NCI-H2227 (cell line): ENCODE results near the gene SEPTIN1.
"Not testable (repeated sequence)": the region's sequence is repeated elsewhere in the genome, so short reads cannot be mapped to it uniquely, and the experiment has no call there.

Experiments used
- DNase-seq: peaks from one replicate; lab custom pipeline; 2025; ENCODE audit not compliant: unreplicated experiment; lab: John Stamatoyannopoulos, UW

Gene SEPTIN1

DNA sequence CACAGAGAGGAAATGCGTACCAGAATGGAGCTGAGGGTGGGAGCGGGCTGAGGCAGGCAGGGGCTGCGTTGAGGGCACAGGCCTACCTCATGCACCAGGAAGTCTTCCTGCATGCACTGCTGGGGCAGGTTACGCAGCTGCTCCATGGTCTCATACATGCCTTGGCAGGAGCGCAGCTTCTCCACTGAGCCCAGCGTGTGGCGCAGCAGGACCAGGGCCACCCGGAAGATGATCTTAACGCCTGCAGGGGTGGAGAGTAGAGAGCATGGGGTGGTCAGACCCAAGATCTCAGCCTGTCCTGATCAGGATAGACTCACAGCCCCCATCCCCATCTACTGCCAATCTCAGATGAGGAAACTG lies 23.8 kb downstream of the SEPTIN1 start:
- DNase-seq: no peak

DNA sequence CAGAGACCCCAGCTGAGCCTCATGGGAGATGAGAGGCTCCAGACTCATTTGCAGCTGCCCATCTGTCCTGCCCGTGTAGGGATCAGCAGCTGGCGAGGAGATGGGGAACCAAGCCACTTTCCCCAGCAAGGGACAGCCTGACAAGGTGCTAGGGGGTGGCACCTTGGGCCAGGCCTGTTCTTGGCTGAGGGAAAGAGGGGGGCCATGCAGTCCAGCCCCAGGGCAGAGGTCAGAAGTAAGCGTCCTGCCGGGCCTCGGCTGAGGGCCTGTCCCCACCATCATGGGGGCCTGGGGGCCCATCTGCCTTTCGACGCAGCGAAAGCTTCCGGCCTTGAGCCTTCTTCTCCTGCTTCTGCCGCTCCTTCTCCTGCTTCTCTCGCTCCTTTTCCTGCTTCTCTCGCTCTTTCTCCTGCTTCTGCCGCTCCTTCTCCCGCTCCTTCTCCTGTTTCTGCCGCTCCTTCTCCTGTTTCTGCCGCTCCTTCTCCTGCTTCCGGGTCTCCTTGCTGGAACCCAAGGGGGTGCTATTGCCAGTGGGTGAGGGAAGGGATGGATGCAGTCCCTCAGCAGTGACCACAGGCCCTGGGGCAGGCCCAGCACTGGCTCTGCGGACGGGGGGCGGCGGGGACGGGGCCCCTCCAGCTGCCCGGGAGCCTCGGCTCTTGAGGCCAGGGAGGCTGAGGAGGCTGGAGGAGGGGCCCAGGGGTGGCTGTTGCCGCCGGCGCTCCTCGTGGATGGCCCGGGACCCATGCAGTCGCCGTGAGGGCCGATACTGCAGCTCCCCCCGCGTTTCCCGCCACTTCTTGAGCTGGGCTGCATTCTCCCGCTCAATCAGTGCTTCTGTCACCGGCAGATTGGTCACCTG lies 24.4 kb downstream of the SEPTIN1 start:
- no peak for DNase-seq

DNA sequence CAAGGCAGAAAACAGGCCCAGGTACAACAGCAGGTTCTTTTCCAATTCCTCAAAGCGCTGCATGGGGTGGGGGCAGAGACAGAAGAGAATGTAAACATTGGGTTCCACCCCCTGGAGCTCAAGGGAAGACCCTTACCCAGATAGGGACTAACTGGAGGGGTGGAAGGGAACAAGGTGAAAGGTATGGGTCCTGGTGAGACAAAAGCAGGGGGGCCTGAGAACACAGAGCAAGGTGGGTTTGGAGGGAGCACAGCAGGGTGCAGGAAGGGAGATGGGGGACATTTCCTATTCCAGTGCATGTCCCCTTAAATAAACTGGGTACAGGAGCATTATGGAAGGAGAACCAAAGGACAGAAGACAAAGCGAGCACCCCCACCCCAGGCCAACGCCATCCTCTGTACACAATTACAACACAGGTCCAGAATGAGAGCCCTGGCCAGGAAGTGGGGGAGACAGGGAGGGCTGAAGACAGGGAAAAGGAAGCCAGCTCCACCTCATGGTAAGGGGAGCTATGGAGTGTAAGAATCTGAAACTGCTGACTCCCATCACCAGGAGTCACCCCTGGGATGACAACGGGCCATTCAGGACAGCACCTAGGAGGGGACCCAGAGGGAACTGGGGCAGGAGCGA lies 25.2 kb downstream of the SEPTIN1 start:
- no peak for DNase-seq

DNA sequence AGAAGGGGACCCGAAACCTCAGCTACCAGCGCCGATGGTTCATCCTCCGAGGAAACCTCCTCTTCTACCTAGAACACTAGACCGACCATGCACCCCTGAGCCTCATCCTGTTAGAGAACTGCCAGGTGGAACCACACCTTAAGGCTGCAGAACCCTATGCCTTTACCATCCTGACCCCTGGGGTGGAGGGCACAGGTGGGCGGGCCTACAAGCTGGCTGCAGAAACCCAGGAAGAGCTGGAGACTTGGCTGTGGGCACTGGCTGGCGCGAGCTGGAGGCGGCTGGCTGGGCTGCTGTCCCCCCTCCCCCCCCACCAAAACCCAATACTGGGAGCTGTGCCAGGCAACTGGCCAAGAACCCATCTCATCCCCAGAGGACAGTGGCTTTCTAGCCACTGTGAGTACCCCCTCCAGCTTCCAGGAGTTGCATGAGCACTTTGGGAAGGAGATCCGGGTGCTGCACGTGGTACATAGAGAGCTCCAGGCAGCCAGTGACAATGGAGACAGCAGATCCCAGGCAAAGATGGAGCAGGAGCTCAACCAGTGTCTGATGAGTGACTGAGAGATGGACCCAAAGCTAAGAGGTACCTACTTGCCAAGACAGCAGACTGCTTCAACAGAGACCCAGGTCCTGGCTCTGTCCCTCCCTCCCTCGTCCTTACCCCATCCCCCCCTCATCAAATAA lies 25.8 kb downstream of the SEPTIN1 start:
- DNase-seq: no peak

DNA sequence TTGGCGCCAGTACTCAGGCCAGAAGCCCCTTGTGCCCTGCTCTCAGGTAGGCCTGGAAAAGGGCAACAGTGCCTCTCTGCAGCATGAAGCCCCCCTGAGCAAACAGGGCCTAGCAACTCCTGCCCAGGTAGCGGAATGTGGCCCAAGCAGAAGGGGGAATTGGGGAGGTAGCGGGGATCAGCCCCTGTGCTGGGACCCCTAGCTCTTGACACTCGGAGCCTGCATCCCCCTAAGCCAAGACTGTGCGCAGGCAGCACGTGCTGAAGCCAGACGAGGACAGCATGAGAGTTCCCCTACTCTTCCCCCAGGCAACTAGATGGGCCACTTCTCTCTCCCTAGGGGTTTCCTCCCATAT lies 26.4 kb downstream of the SEPTIN1 start:
- DNase-seq: no peak

DNA sequence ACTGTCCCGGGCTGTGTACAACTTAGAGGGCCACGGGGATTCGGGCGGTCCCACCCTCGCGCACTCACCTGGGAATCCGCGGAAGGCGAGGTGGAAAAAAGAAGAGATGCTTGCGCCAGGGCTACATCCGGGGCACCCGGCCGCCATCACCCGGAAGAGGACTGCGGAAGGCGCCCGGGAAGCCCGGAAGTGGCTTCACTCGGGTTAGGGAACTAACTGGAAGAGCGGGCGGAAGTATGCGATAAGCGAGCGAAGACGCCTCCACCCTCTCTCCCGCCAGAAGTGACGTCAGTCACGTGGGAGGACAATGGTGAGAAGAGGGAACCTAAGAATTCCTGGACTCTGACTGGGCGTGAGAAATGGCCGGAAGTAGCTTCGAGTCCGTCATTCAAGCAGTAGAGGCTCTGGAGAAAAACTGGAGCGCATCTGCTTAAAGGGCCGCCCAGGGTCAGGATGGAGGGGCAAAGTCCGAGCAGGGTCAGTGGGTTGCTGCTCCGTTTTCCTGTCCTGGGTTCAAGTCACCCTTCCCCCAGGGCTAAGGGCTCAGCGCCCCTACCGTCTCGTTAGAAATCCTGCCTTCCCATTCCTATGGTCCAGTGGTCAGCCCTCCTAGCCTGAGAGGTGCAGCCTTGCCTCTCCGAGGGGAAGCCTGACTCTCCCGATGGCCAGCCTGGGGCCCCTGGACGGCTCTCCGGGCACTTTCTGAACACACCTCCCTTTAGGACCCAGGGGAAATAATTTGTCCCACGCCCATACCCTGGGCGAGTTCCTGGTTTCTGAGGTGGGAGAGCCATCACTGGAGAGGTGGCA lies 27.0 kb downstream of the SEPTIN1 start, which contains the start of gene CD2BP2:
Gene CD2BP2, minus strand, starts transcription at position 165 of the 810 bp plus-strand sequence. CDS start 627 bp downstream, outside the sequence.
- peak; percentile 99 for DNase-seq

DNA sequence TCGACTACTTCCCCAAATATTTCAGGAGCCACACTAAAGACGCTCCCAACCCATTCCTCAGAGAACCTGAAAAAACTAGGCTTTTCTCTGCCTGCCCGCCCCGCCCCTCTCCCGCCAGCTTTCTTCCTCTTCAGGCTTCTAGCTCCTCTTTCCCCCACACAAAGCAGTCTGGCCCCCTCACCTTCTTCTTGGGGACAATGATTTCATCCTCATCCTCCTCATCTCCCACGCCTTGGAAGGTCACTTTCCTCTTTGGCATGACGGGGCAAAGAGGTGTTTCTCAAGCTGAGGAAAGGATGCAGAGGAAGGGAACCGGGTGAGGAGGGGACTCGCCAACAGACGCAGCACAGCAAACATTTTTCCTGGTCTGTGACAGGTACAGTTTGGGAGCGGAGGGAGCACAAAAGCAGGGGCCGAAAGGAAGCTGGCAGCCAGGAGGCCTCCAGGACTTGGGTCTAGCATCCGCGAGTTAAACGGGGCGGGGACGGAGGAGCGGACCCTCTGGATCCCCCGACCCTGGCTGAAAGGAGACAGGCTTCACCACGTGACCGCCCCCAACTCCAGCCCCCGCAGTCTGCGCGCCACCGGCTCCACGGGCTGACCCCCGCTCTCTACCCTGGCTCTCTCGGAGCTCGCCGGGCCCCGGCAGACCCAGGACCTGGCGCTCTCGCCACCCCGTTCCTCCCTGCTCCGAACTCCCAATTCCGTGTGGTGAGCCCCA lies 27.8 kb downstream of the SEPTIN1 start:
- no peak for DNase-seq

DNA sequence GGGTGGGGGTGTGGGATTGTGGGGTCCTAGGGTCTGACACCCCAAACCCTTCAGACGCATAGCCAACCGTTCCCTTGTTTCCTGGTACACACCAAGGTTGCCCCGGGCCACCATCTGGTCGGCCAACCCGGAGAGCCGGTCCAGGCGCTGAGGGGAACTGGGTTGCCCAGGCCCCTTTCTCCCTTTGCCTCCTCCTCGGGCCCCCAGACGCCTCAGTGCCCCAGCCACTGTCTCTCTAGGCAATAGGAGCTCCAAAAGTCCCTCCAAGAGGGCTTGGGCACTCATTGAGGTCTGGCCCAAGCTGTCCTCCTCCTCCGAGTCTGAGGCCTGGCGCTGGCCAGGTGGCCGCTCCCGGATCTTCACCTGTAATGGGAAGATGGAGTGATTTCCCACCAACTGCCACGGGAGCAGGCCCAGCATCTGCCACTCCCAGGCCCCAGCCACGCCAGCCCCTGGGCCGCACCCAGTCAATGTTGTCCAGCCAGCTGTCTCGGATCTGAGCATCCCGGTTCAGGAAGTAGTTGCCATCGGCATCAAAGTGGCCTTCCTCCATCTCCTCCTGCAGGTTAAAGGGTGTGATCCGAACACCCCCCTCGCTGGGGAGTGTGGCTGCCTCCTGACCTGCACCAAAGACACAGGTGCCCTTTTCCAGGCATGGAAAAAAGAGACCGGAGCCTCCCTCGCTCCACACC lies 28.8 kb downstream of the SEPTIN1 start:
- DNase-seq: no peak

DNA sequence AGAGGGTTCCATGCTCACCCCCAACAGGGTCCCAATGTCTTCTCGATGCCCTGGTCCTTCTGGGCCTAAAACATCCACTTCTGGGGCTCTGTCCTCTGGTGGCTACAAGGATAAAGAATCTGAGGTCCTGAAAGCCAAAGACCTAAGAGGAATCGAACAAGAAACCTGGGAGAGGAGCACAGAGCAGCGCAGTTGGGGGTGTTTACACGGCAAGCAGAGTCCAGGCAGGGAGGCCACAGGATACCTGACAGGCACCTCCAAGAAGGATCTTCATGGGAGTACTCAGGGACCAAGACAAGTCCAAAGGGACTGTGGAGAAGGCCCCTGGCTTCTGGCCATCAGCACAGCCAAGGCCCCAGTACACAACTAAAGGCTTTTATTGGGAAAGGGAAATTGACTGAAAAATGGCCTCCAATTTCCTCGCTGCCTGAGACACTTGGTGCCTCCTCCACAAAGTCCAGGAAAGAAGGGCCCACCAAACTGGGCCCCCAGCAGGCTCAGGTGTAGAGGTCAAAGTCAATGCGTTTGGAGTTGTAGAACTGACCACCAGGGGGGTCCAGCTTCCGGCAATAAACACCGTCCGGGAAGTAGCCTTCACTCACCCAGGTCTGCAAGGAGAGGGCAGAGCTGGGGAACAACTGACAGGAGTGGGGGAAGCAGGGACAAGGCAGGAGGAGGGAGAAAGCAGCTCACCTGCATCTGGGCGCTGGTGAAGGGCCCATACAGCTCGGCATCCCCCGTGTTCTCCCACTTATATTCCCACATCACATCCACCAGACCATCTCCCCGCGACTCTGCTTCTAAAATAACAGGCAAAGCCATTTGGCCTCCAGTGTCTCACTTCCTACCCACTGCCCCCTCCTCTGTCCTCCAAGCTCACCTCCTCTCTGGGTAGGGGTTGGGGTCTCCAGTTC lies 29.6 kb downstream of the SEPTIN1 start:
- no peak for DNase-seq

DNA sequence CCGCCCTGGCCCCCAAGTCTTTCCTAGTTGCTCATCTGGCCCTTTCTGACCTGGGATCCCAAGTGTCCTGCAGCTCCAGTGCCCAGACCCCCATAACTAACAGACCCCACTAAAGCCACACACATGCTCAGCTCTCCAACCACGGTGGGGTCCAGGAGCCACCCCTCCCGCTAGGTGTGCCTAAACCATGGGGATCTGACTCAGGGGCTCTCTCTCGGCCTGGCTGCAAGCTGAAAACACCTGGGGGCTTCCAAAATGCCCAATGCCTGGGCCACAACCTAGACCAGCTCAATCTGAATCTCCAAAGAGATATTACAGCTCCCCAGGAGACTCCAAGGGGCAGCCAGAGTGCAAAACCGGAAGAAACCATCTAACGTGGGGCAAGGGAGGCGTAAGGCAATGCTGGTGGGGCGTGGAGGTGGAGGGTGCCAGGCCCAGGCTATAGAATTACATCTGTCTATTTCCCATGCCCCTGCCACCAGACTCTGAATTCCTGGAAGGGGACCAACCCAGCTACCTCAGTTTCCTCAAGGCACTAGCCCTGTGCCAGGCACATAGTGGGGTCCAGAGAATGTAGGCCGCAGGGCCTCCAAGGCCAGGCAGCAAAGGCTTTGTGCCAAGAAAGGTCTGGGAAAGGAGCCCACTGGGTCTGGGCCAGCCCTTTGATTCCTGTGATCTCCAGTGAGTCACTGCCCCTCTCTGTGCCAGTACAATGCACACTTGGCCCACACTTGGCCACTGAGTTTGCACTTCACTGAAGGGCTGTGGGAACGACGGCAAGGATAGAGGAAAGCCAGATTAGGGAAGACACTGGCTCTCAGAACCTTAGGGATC lies 30.6 kb downstream of the SEPTIN1 start:
- DNase-seq: no peak

DNA sequence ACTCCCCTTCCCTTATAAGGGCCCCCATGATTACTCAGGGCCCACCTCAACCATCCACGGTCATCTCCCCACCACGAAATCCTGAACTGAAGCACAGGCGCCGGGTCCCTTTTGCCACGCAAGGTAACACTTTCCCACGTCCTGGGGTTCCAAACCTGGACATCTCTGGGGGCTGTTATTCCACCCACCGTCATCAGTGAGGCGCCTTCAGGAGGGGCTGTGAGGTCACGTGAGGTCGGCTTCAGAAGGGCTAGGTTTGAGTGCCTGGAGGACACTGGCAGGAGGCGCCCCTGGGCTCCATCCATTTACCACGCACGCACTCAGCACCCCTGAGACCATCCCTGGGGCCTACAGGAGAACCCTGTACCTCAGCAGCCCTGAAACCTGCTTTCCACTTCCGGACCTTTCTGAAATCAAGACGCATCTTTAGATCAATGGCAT lies 31.3 kb downstream of the SEPTIN1 start:
- DNase-seq: no peak

DNA sequence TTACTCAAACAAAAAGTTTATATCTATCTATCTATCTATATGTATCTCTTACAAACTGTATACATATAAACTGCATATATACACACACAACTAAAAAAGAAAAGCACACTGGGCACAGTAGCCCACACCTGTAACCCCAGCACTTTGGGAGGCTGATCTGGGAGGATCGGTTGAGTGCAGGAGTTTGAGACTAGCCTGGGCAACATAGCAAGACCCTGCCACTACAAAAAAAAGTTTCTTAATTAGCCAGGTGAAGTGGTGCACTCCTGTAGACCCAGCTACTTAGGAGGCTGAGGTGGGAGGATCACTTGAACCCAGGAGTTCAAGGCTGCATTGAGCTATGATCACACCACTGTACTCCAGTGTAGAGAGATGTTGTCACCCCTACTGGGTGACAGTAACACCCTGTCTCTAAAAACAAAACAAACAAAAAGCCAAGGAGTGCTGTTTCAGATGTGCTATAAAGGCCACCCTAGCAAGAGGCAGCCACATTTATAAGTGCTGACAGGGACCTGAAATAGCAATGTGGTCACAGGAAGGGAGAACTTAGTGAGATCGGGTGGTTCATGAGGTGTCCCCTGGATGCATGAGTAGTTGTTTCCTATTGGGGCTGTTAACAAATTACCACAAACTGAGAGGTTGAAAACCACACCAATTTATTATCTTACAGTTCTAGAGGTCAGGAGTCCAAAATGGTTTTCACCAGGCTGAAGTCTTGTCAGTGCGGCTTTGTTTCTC lies 32.1 kb downstream of the SEPTIN1 start:
- DNase-seq: no peak

DNA sequence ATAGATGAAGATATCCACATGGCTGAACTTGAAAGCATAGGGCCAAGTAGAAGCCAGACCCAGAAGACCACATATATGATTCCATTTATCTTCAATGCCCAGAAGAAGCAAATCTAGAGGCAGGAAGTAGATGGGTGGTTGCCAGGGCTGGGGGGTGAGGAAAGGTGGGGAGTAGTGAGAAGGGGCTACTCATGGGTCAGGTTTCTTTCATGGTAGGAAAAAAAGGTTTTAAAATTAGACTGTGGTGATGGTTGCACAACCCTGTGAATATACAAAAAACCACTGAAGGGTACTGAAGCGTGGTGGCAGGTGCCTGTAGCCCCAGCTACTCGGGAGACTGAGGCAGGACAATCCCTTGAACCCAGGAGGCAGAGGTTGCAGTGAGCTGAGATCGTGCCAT lies 32.7 kb downstream of the SEPTIN1 start:
- DNase-seq: no peak

DNA sequence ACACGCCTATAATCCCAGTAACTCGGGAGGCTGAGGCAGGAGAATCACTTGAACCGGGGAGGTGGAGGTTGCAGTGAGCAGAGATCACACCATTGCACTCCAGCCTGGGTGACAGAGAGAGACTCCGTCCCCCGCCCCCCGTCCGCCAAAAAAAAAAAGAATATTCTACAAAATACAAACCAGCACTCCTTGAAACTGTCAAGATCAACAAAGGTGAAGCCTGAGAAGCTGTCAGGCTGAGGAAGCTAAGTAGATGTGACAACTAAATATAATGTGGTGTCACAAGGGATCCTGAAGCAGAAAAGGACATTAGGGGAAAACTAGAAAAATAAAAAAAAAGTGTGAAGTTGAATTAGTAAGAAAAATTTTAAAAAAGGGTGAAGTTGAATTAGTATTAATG lies 33.4 kb downstream of the SEPTIN1 start:
- DNase-seq: no peak

DNA sequence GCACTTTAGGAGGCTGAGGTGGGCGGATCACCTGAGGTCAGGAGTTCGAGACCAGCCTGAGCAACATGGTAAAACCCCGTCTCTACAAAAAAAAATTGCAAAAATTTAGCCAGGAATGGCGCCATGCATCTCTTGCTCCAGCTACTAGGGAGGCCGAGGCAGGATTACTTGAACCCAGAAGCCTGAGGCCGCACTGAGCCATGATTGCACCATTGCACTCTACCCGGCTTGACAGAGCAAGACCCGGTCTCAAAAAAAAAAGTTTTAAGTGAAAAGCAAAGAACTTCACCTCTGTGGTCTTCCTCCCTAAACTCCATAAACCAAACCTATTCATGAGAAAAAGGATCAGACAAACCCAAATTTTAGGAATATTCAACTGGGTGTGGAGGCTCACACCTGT lies 34.2 kb downstream of the SEPTIN1 start:
- no peak for DNase-seq

DNA sequence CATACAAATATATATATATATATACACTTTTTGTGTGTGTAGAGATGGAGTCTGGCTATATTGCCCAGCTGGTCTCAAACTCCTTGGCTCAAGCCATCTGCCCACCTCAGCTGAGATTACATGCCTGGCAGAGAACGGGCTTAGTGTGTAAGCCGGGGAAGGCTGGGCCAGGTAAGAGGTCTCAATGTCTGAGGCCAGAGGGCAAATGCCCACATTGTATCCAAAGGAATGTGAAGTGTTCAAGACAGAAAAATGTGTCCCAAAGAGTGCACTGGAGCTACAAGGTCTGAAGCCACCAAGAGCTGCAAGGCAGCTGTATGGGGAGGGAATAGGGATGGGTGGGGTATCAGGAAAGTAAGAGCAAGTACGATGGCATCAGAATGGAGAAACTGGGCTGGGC lies 36.1 kb downstream of the SEPTIN1 start:
- DNase-seq: no peak

DNA sequence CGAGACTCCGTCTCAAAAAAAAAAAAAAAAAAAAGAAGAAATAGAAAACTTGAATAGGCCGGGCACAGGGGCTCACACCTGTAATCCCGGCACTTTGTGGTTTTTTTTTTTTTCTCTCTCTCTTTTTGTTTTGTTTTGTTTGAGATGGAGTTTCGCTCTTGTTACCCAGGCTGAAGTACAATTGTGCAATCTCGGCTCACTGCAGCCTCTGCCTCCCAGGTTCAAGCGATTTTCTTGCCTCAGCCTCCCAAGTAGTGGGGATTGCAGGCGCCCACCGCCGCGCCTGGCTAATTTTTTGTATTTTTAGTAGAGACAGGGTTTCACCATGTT lies 38.9 kb downstream of the SEPTIN1 start:
- DNase-seq: not testable (repeated sequence)
